Measurements from ENCODE around the gene IPO8.

DNA sequence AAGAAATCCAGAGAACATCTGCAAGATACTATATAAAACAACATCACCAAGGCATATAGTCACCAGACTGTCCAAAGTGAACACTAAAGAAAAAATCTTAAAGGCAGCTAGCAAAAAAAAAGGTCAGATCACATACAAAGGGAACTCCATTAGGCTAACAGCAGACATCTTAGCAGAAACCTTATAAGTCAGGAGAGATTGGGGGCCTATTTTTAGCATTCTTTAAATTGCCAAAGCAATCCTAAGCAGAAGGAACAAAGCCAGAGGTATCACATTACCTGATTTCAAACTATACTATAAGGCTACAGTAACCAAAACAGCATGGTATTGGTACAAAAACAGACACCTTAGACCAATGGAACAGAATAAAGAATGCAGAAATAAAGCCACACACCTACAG lies 92.5 kb downstream of the IPO8 start:
- TF ChIP-seq, protein P1, sequence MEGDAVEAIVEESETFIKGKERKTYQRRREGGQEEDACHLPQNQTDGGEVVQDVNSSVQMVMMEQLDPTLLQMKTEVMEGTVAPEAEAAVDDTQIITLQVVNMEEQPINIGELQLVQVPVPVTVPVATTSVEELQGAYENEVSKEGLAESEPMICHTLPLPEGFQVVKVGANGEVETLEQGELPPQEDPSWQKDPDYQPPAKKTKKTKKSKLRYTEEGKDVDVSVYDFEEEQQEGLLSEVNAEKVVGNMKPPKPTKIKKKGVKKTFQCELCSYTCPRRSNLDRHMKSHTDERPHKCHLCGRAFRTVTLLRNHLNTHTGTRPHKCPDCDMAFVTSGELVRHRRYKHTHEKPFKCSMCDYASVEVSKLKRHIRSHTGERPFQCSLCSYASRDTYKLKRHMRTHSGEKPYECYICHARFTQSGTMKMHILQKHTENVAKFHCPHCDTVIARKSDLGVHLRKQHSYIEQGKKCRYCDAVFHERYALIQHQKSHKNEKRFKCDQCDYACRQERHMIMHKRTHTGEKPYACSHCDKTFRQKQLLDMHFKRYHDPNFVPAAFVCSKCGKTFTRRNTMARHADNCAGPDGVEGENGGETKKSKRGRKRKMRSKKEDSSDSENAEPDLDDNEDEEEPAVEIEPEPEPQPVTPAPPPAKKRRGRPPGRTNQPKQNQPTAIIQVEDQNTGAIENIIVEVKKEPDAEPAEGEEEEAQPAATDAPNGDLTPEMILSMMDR (IDR thresholded peaks at IDR 0.05) = no peak
- TF ChIP-seq POLR2A (IDR thresholded peaks at IDR 0.05) = no peak
- no peak for TF ChIP-seq EP300 (IDR thresholded peaks at IDR 0.05)

Measured in ovary (tissue), 3 donors.